ENCODE data around the gene PPP1CB.

DNA sequence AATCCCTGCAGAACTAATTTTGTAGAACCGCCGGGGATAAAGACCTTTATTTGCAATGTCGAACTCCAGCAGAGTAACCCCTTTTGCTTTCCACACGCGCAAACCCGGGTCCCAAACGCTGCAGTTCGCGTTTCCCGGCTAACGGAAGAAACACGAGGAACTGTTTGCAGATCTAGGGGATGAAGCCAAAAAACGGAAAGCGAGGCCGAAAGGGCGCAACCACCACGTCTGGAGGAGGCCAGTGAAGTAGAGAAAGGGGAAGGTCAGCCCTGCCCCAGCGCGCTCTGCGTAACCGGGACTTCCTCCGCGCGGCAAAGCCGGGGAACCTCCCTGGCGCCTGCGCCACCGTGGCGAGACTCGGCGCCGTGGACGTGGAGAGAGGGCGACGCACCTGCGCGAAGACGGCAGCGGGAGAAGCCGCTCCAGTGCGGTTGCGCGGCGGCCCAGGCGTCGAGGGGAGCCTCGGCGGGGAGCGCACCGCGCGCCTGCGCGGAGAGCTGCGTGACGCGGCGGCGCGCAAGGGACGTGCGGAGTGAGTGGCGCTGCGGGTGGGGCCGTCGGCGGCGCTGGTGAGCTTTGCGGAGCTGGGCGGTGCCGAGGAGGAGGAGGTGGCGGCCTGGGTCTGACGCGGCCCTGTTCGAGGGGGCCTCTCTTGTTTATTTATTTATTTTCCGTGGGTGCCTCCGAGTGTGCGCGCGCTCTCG is at the start of gene PPP1CB:
- peak in 1 of 3 donors; percentile 23 for TF ChIP-seq CTCF (IDR thresholded peaks at IDR 0.05)
- TF ChIP-seq POLR2A (IDR thresholded peaks at IDR 0.05), result no peak
